ENCODE results near the gene ZNF45.

ZNF45 gene

GRCh38 chr19:43934985-43935708 lies at the start of gene ZNF45:
Gene ZNF45, minus strand, starts transcription at chr19:43935282. Its CDS starts 13,097 bp downstream, at chr19:43922185.
- FAIRE-seq (no peak), DNase-seq (ENCODE audit: insufficient read length, low spot score) (peak; percentile 79)
- no peak for TF ChIP-seq CTCF (IDR thresholded peaks at IDR 0.05; ENCODE audit: insufficient read depth, missing control alignments)

- no peak for TF ChIP-seq CTCF (IDR thresholded peaks at IDR 0.05; ENCODE audit: insufficient read depth, missing control alignments)
- FAIRE-seq (no peak), DNase-seq (ENCODE audit: insufficient read length, low spot score) (no peak)
These were observed 49.6 kb upstream of the ZNF45 start for GRCh38 chr19:43984687-43985000.

GRCh38 chr19:43983912-43984686 lies 49.0 kb upstream of the ZNF45 start, which contains the start of gene ZNF155:
Gene ZNF155, plus strand, starts transcription at chr19:43984188. Its CDS starts 4,356 bp downstream, at chr19:43988544.
- peak; percentile 39 for DNase-seq (ENCODE audit: insufficient read length, low spot score)
- peak; percentile 60 for FAIRE-seq
- no peak for TF ChIP-seq CTCF (IDR thresholded peaks at IDR 0.05; ENCODE audit: insufficient read depth, missing control alignments)

- no peak for DNase-seq (ENCODE audit: insufficient read length, low spot score)
- TF ChIP-seq CTCF (IDR thresholded peaks at IDR 0.05; ENCODE audit: insufficient read depth, missing control alignments), result no peak
- no peak for FAIRE-seq
These were observed 48.4 kb upstream of the ZNF45 start for GRCh38 chr19:43983544-43983911.

- no peak for DNase-seq (ENCODE audit: insufficient read length, low spot score)
- no peak for TF ChIP-seq CTCF (IDR thresholded peaks at IDR 0.05; ENCODE audit: insufficient read depth, missing control alignments)
- FAIRE-seq, result no peak
These were observed 41.6 kb upstream of the ZNF45 start for GRCh38 chr19:43976732-43977131.

GRCh38 chr19:43966079-43966694 lies 31.1 kb upstream of the ZNF45 start:
- no peak for DNase-seq (ENCODE audit: insufficient read length, low spot score)
- no peak for FAIRE-seq
- TF ChIP-seq CTCF (IDR thresholded peaks at IDR 0.05; ENCODE audit: insufficient read depth, missing control alignments), result no peak
